Stimulated activated CD4-positive, alpha-beta T cell treated with anti-CD3 and anti-CD28 coated beads, Interleukin-15, amount 100 ng/mL, for 1 hour (primary cell): ENCODE results near the gene TUBB8.
"Not testable (repeated sequence)": the region's sequence is repeated elsewhere in the genome, so short reads cannot be mapped to it uniquely, and the experiment has no call there.

Source experiments
- DNase-seq, 2 donors: peaks; one replicate each; pipeline ENCODE4 v3.0.0-alpha.2; 2020; ENCODE audit warnings: low read depth in 1 of 2, low spot score in 1 of 2

TUBB8 gene

GRCh38 chr10:49926-50325 is 830 bp upstream of the TUBB8 start:
- not testable (repeated sequence) for DNase-seq

- DNase-seq: not testable (repeated sequence)
Observed at GRCh38 chr10:47864-48263, 1.2 kb downstream of the TUBB8 start.

GRCh38 chr10:13315-13635 is 35.8 kb downstream of the TUBB8 start:
- not testable (repeated sequence) for DNase-seq

GRCh38 chr10:12444-13314 is 36.4 kb downstream of the TUBB8 start:
- DNase-seq: not testable (repeated sequence)

- DNase-seq: not testable (repeated sequence)
Observed at GRCh38 chr10:11260-11659, 37.8 kb downstream of the TUBB8 start.

GRCh38 chr10:10261-10971 is 38.7 kb downstream of the TUBB8 start:
- DNase-seq: peak in 1 of 2 donors; percentile 4
